GM23248 (cell line): ENCODE measurements around the gene RNASEH1. TPM values are rescaled to one million over a fixed set of nuclear protein-coding genes. Genes with fewer than 3 reads are reported as not detected.

Source experiments
- DNase-seq: peaks from one replicate; pipeline ENCODE4 v3.0.0-alpha.2; 2015
- H2AFZ ChIP-seq: fragments of 200-600 bp; sonication (generic); 2 replicates; pipeline ENCODE4 v1.6.1; 2016; ENCODE audit warnings: antibody characterized with exemption
- H3F3A ChIP-seq: fragments of 200-600 bp; sonication (generic); 2 replicates; pipeline ENCODE4 v1.6.1; 2016; ENCODE audit warnings: mild to moderate bottlenecking, antibody characterized with exemption, mixed run types; ENCODE audit not compliant: insufficient read depth
- H3K27ac ChIP-seq: fragments of 200-600 bp; sonication (generic); 2 replicates; pipeline ENCODE4 v1.5.1; 2016; ENCODE audit warnings: mild to moderate bottlenecking
- H3K27me3 ChIP-seq: fragments of 200-600 bp; sonication (generic); replicated peaks from 2 replicates; pipeline ENCODE4 v1.6.1; 2016; ENCODE audit warnings: mild to moderate bottlenecking; ENCODE audit not compliant: insufficient read depth
- H3K36me3 ChIP-seq: fragments of 200-600 bp; sonication (generic); 2 replicates; pipeline ENCODE4 v1.6.1; 2016; ENCODE audit warnings: low read depth, mild to moderate bottlenecking
- H3K4me1 ChIP-seq: fragments of 200-600 bp; sonication (generic); 2 replicates; pipeline ENCODE4 v1.6.1; 2016; ENCODE audit warnings: mild to moderate bottlenecking; ENCODE audit not compliant: insufficient read depth
- H3K4me2 ChIP-seq: fragments of 200-600 bp; sonication (generic); one replicate; pipeline ENCODE4 v1.6.1; 2016; ENCODE audit warnings: mild to moderate bottlenecking; ENCODE audit not compliant: unreplicated experiment
- H3K4me3 ChIP-seq: fragments of 200-600 bp; sonication (generic); 2 replicates; pipeline ENCODE4 v1.5.1; 2016; ENCODE audit warnings: mild to moderate bottlenecking
- H3K79me2 ChIP-seq: fragments of 200-600 bp; sonication (generic); 2 replicates; pipeline ENCODE4 v1.6.1; 2016; ENCODE audit warnings: mild to moderate bottlenecking; ENCODE audit not compliant: insufficient read depth
- H3K9ac ChIP-seq: fragments of 200-600 bp; sonication (generic); 2 replicates; pipeline ENCODE4 v1.6.1; 2016; ENCODE audit warnings: mild to moderate bottlenecking
- H3K9me2 ChIP-seq: fragments of 200-600 bp; sonication (generic); 2 replicates; pipeline ENCODE4 v1.6.1; 2016; ENCODE audit warnings: mixed run types, mild to moderate bottlenecking, moderate library complexity; ENCODE audit not compliant: insufficient read depth
- H3K9me3 ChIP-seq: fragments of 200-600 bp; sonication (generic); one replicate; pipeline ENCODE4 v1.6.1; 2017; ENCODE audit warnings: low read depth
- H4K20me1 ChIP-seq: fragments of 200-600 bp; sonication (generic); 2 replicates; pipeline ENCODE4 v1.6.0; 2016; ENCODE audit not compliant: insufficient read depth
- EZH2 ChIP-seq: fragments of 200-600 bp; sonication (generic); IDR thresholded peaks from 2 replicates; pipeline ENCODE4 v1.6.1; 2018; ENCODE audit warnings: antibody characterized with exemption, mild to moderate bottlenecking; ENCODE audit not compliant: insufficient read depth, poor library complexity, severe bottlenecking
- EZH2phosphoT487 ChIP-seq: fragments of 200-600 bp; sonication (generic); IDR thresholded peaks from 2 replicates; pipeline ENCODE4 v1.6.1; 2018; ENCODE audit warnings: antibody characterized with exemption, moderate library complexity, mild to moderate bottlenecking, low read depth; ENCODE audit not compliant: insufficient read depth
- WGBS, 2 experiments: methylation state at CpG; one replicate each; pipeline ENCODE4 v1.1.6; 2015 to 2017; ENCODE audit warnings: low lambda C conversion rate in 2 of 2, low coverage in 1 of 2; ENCODE audit errors: missing lambda C conversion rate in 2 of 2; 5-methylcytosine and 5-hydroxymethylcytosine counted together
- in situ Hi-C: fragments of 300-500 bp; cut with MboI; formaldehyde crosslinking; loops from 2 replicates; pipeline ENCODE4 v1.15.0; 2020
- polyA plus RNA-seq: library from polyadenylated mRNA; unstranded; fragments of >200 nt; fragmentation: Nextera tagmentation; extraction: Ambion mirVana; gene quantifications from 2 replicates; pipeline ENCODE4 v1.2.1, GENCODE V29; 2016
- total RNA-seq: library from RNA; depleted of rRNA; stranded (reverse); fragments of >200 nt; shearing (Covaris generic); gene quantifications from 2 replicates; pipeline ENCODE4 v1.2.3, GENCODE V29; 2014

RNASEH1 gene
- total and polyA plus RNA-seq, 2 experiments from 2014 or later, result 37.4 to 52.4 TPM

- Histone ChIP-seq H3K36me3 (0 out of 2 replicates have a peak, but pooled peaks cover 5% of the 10 kb centered on the region), H3K4me1 (peaks cover 15% of the 10 kb centered on the region), H3K4me2 (peak overlapping the region; percentile 89), H3K9me3 (no peaks in the 10 kb centered on the region), H3F3A (peaks cover 26% of the 10 kb centered on the region), H2AFZ (peak overlapping the region; percentile 87), H3K27ac (peak overlapping the region; percentile 97), H4K20me1 (no peaks in the 10 kb centered on the region), H3K27me3 (no peaks in the 10 kb centered on the region), H3K4me3 (peak overlapping the region; percentile 69), H3K9ac (peak overlapping the region; percentile 90), H3K9me2 (no peaks in the 10 kb centered on the region), H3K79me2 (peaks cover 8% of the 10 kb centered on the region)
- WGBS, 2 experiments, result 50 to 57% methylated on average over 14 to 16 of the region's 16 CpGs
- in situ Hi-C loops, result no loop called here
- DNase-seq, result peak; percentile 83
- TF ChIP-seq EZH2, result no peak
- no peak for TF ChIP-seq EZH2phosphoT487
These were observed 21.2 kb downstream of the RNASEH1 start for GRCh38 chr2:3536682-3537632.

- H3K36me3 ChIP-seq, result no peaks in the 10 kb centered on the region
- TF ChIP-seq EZH2phosphoT487 (no peak), EZH2 (no peak)
- H3K9ac ChIP-seq, result peak overlapping the region; percentile 90
- H3K27me3 ChIP-seq, result no peaks in the 10 kb centered on the region
- peak overlapping the region; percentile 87 for H2AFZ ChIP-seq
- in situ Hi-C loops, result no loop called here
- H4K20me1 ChIP-seq, result no peaks in the 10 kb centered on the region
- H3K79me2 ChIP-seq, result no peaks in the 10 kb centered on the region
- no peaks in the 10 kb centered on the region for H3K9me2 ChIP-seq
- peak overlapping the region; percentile 89 for H3K4me2 ChIP-seq
- DNase-seq, result peak; percentile 95
- H3K27ac ChIP-seq, result peak overlapping the region; percentile 97
- H3K4me1 ChIP-seq, result peaks cover 15% of the 10 kb centered on the region
- H3F3A ChIP-seq, result peaks cover 24% of the 10 kb centered on the region
- no peaks in the 10 kb centered on the region for H3K9me3 ChIP-seq
- peak overlapping the region; percentile 69 for H3K4me3 ChIP-seq
- whole genome bisulfite sequencing, 2 experiments, result 4% methylated on average over 21 to 24 of the region's 24 CpGs
These were observed 22.1 kb downstream of the RNASEH1 start for GRCh38 chr2:3535794-3536681.

- Histone ChIP-seq H4K20me1 (no peaks in the 10 kb centered on the region), H3K4me3 (peak overlapping the region; percentile 69), H3K36me3 (no peaks in the 10 kb centered on the region), H3K27me3 (no peaks in the 10 kb centered on the region), H3K9me3 (no peaks in the 10 kb centered on the region), H3K9me2 (no peaks in the 10 kb centered on the region), H3K79me2 (no peaks in the 10 kb centered on the region), H3K4me1 (peaks cover 15% of the 10 kb centered on the region), H3F3A (peaks cover 24% of the 10 kb centered on the region), H3K4me2 (peak overlapping the region; percentile 89), H2AFZ (peak overlapping the region; percentile 87), H3K9ac (peak overlapping the region; percentile 90), H3K27ac (peak overlapping the region; percentile 97)
- no peak for DNase-seq
- in situ Hi-C loops, result no loop called here
- WGBS, 2 experiments, result 7 to 10% methylated on average over 5 of the region's 5 CpGs
- no peak for TF ChIP-seq EZH2
- TF ChIP-seq EZH2phosphoT487, result no peak
These were observed 22.7 kb downstream of the RNASEH1 start for GRCh38 chr2:3535467-3535793.

- DNase-seq, result no peak
- Histone ChIP-seq H3K9me2 (no peaks in the 10 kb centered on the region), H3K4me1 (peaks cover 15% of the 10 kb centered on the region), H3K36me3 (no peaks in the 10 kb centered on the region), H3K9me3 (no peaks in the 10 kb centered on the region), H3K27ac (no peak overlapping the region), H3F3A (peaks cover 24% of the 10 kb centered on the region), H3K4me3 (no peak overlapping the region), H4K20me1 (no peaks in the 10 kb centered on the region), H3K9ac (no peak overlapping the region), H3K79me2 (no peaks in the 10 kb centered on the region), H2AFZ (no peak overlapping the region), H3K4me2 (no peak overlapping the region), H3K27me3 (no peaks in the 10 kb centered on the region)
- 95 to 96% methylated on average over 21 to 24 of the region's 24 CpGs for WGBS, 2 experiments
- in situ Hi-C loops, result no loop called here
- TF ChIP-seq EZH2, result no peak
- no peak for TF ChIP-seq EZH2phosphoT487
These were observed 23.8 kb downstream of the RNASEH1 start for GRCh38 chr2:3534251-3534814.
